ENCODE results near the gene CPNE4.
"Not testable (repeated sequence)": the region's sequence is repeated elsewhere in the genome, so short reads cannot be mapped to it uniquely, and the experiment has no call there.

The CPNE4 gene

GRCh38 chr3:131957511-131957910 lies 77.3 kb downstream of the CPNE4 start:
- no peak for DNase-seq

DNA sequence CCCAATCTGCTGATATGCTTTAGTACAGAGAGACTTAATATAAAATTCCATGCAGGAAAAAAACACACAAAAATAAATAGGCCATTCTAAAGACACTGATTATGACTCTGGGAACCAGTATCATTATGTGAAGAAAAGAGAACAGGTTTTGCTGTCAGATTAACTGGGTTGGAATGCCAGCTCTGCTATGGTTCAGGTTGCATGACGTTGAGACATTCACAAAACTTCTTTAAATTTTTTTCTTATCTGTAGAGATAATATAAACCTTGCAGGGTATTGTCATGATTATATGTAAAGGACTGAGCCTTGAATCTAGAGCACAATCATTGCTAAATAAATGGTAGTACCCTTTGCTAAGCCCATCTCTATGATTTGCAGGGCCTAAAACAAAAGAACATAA lies 86.0 kb downstream of the CPNE4 start:
- DNase-seq, result no peak

DNA sequence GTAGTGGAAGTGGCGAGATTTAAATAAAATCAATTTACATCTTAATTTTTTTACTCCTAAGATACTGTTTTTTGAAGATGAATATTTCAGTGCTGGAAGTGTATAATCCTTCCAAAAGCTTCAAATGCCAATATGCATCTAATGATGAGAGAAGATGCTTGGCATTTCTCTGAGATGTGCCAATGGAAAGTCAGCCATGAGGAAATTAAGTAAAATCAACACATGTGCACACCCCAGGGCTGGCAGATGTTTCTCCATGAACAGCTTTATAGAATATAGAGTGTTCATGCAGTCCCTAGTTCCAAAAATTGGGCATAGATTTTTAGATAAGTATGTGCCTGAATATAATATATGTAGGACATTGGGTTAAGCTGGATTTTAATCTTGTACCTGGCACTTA lies 90.1 kb downstream of the CPNE4 start:
- DNase-seq, result no peak

- no peak for DNase-seq
Measured at GRCh38 chr3:131933665-131934064, 101.1 kb downstream of the CPNE4 start.

- no peak for DNase-seq
Measured at GRCh38 chr3:131928593-131928992, 106.2 kb downstream of the CPNE4 start.

- no peak for DNase-seq
Measured at GRCh38 chr3:131925571-131925970, 109.2 kb downstream of the CPNE4 start.

- DNase-seq, result no peak
Measured at GRCh38 chr3:131922356-131922755, 112.5 kb downstream of the CPNE4 start.

DNA sequence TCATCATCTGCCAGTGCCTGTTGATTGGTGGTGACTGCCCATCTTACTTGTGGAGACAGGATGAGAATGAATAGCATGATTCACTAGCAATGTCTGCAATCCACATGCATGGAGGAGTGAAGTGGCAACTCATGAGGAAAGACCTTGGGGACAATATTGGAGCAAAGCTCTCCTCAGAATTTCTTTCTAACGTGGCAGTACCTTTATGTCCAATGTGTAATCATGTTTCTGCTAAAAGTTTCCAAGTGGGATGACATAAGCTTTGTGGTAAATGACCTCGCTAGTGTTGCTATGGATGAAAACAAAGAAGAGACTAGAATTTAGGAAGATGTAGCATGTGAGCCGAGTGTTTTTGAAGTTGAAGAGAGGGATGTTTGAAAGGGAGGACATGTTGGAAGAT lies 117.8 kb downstream of the CPNE4 start:
- DNase-seq, result no peak

DNA sequence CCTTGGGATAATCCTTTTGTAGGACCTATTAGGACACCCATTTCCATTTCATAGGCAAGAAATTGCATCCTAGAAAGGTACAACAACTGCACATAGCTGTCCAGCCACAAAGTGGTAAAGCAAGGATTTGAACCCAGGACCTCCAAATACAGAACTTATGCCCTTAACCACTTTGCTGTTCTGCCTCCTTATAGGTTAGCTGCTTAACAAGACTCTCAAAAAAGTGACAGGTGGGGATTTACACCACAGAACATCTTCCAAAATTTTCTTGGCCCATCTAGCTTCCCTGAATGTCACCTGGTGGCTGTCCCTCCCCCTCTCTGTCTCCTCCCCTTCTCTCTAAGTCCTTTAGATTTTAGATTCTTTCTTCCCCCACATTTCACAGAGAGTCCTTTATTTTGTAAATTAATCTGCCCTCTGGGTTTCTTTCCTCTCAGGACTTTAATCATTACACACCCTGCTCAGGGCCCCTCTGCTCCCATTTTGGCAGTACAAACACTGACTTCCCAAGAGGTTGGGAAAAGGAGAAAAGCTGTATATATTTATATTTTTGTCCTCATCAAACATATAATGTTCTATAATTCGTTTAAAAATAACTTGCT lies 120.6 kb downstream of the CPNE4 start:
- DNase-seq, result no peak

GRCh38 chr3:131912255-131912654 lies 122.6 kb downstream of the CPNE4 start:
- no peak for DNase-seq

GRCh38 chr3:131907796-131908195 lies 127.0 kb downstream of the CPNE4 start:
- DNase-seq, result no peak

- DNase-seq, result no peak
Measured at GRCh38 chr3:131903988-131904415, 130.8 kb downstream of the CPNE4 start.

DNA sequence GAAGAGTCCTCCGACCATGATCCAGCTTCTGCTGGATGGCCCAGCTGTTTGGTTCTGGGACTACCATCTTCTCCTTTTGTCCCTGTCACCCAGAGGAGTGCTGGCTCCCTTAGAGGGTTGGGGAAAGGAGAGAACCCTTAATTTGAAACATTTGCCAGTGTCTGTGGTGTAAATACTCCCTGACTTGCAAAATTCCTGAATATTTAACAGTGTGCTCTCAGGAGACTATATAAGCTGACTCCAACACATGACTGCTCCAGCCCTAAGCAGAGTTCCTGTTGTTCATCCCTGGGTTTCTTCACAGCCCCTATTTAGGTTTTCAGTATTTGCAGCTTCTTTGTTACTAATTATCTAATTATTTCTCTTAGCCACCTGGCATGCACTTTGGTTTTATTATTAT lies 133.1 kb downstream of the CPNE4 start:
- no peak for DNase-seq

DNA sequence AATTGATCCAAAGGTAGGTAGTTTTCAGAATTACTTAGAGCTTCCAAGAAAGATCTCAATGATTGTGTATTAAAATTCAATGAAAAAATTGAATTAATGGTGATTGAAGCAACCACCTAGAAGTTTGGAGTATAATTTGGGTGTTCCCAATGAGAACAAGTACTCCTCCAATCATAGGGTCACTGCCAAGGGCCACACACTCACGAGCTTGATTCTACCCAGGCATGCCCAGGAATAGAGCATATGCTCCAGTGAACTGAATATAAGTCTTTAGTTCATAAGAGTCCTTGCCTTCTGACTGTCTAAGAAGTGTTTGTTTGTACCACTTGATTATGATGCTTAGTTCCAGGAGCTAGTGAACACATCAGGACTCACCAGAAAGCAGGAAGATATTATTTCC lies 133.9 kb downstream of the CPNE4 start:
- DNase-seq, result no peak

DNA sequence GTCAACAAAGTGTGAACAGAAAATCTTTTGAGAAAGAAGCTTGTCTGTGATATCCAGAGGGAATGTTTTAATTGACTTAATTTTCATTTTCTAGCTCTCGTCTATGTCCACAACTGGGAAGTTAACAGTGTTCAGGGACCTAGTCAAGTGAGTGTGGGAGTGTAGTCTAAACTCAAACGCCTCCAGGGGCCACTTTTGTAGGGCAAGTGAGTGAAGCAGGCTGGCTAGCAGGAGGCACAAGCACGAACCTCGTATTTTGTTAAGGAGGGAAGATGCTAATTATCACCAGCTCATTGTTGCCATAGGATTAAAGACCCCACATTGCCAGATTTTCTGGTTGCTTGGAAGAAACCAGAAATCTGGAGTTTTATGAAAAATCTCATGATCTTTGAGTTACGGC lies 135.8 kb downstream of the CPNE4 start:
- DNase-seq, result no peak

GRCh38 chr3:131898346-131898745 lies 136.5 kb downstream of the CPNE4 start:
- DNase-seq, result no peak

- DNase-seq, result no peak
Measured at GRCh38 chr3:131896285-131896684, 138.5 kb downstream of the CPNE4 start.

DNA sequence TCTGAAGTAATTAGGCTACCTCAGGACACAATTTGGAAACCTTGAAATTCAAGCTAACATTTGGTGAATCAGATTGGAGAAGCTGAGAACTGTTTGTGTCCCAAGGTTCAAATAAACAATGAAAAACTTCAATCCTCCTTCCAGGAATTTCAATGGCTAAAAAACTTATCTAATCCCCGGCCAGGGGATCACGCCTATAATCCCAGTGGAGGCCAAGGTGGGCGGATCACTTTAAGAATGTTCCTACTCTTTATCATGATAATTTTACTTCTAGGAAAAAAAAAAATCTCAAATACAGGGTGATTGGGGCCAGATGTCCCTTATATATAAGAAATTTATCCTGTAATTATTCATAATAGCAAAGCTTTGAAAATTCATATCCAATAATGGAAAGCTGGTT lies 139.0 kb downstream of the CPNE4 start:
- no peak for DNase-seq

- no peak for DNase-seq
Measured at GRCh38 chr3:131892331-131892730, 142.5 kb downstream of the CPNE4 start.

DNA sequence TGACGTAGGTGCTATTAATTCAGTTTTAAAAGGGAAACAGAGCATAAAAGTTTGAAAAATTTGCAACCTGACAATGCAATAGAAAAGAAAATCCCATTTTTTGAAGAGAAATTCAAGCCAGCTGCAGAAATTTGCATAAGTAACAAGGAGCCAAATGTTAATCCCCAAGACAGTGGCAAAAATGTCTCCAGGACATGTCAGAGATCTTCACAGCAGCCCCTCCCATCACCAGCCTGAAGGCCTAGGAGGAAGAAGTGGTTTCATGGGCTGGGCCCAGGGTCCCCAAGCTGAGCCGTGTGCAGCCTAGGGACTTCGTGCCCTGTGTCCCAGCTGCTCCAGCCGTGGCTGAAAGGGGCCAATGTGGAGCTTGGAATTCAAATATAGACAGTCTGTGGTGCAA lies 148.9 kb downstream of the CPNE4 start:
- not testable (repeated sequence) for DNase-seq

DNA sequence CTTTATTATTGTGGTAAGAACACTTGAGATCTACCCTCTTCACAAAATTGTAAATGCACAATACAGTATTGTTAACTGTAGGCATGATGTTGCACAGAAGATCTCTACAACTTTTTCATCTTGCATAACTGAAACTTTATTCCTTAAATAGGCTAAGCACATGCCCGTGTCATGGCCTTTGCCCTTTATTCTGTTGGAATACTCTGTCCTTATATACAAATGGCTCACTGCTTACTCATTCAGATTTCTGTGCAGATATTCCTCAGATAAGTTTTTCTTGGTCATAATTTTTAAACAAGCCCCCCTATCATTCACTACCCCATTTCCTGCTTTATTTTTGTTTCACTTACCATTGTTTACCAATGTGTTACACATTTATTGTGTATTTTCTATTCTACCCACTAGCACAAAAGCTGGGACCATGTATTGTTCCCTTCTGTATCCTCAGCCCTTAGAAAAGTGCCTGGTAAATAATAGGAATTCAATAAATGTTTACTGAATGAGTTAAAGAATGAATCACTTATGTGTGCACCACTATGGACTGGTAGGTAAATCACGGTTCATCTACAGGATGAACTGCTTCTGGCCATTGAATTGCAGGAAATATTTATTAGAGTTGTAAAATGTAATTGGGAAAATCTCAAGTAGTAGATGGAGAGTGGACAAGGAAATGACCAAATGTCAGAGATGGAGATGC lies 151.0 kb downstream of the CPNE4 start:
- DNase-seq, result no peak

DNA sequence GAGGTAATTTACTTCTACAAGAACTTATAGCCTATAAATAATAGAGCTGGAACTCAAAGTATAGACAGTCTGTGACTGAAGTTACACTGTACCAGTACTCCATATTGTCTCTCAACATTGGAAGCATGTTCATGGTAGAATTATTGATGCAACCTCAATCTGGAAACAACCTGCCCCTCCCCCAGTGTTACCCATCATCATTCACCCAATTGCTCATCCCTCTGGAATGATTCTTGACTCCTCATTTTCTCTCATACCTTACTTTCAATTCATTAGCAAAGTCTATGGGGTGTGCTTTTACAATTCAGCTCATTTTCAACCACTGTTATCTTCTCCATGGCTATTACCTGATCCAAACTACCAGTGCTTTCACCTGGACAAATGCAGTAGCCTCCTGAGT lies 151.7 kb downstream of the CPNE4 start:
- DNase-seq, result no peak

GRCh38 chr3:131881777-131882176 lies 153.0 kb downstream of the CPNE4 start:
- no peak for DNase-seq

GRCh38 chr3:131880948-131881347 lies 153.9 kb downstream of the CPNE4 start:
- DNase-seq, result no peak

- no peak for DNase-seq
Measured at GRCh38 chr3:131868203-131868602, 166.6 kb downstream of the CPNE4 start.
